ENCODE measurements around the gene CXCR5.
A peak's percentile ranks its signal among the peaks of the same experiment; 100 is the strongest.

DNA sequence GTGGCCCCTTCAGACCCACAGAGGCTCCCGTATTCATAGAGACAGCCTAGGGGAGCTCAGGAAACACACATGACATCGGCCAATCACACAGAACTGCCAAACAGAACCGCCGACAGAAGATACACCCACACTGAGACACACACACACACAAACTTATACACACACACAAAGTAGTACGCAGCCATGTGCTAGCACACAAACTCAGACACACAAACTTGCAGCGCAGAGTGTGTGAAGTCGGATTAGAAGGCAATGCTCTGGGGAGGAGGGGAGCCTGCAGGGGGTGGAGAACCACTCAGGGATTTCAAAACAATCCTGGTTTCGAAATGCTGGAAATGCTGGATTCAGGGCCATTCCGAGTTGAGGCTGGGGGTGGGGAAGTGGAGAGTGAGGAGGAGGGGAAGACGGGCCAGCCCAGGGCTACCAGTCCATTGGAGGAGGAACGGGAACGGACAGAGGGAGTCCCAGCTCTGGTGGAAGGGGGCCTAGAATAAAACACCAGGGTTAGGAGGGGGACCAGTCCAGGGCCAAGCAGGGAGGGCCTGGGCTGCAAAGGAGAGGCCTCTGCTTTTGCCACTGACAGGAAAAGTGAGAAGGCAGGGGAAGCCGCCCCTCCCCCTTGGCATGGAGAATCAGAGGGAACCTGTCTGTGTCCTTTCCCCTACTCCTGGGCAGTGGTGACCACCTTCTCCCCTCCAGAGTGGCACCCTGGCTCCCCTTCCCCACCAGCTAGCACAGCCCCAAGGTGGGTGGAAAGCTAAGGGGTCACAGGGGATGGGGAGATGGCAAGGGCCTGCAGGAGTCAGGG, 37.6 kb downstream of the CXCR5 start:
- TF ChIP-seq YY1 (IDR thresholded peaks at IDR 0.05; ENCODE audit: low read depth) (no peak), NFIC (IDR thresholded peaks at IDR 0.05) (no peak), CEBPB (IDR thresholded peaks at IDR 0.05) (peak; percentile 90), EP300 (IDR thresholded peaks at IDR 0.05; ENCODE audit: borderline replicate concordance) (peak; percentile 61; the same call in 1 of the 2 replicates), RAD21 (IDR thresholded peaks at IDR 0.05; ENCODE audit: low read depth) (no peak), CREB1 (IDR thresholded peaks at IDR 0.05; ENCODE audit: low read depth) (no peak), TAF1 (IDR thresholded peaks at IDR 0.05; ENCODE audit: low read depth) (no peak), FOXM1 (IDR thresholded peaks at IDR 0.05; ENCODE audit: borderline replicate concordance, low read depth) (no peak), TCF12 (IDR thresholded peaks at IDR 0.05; ENCODE audit: low read depth) (peak; percentile 62; the same call in 1 of the 2 replicates), ZBTB7A (IDR thresholded peaks at IDR 0.05; ENCODE audit: low read depth) (peak; percentile 79), EGR1 (IDR thresholded peaks at IDR 0.05) (no peak)
- TF ChIP-seq, protein P1, sequence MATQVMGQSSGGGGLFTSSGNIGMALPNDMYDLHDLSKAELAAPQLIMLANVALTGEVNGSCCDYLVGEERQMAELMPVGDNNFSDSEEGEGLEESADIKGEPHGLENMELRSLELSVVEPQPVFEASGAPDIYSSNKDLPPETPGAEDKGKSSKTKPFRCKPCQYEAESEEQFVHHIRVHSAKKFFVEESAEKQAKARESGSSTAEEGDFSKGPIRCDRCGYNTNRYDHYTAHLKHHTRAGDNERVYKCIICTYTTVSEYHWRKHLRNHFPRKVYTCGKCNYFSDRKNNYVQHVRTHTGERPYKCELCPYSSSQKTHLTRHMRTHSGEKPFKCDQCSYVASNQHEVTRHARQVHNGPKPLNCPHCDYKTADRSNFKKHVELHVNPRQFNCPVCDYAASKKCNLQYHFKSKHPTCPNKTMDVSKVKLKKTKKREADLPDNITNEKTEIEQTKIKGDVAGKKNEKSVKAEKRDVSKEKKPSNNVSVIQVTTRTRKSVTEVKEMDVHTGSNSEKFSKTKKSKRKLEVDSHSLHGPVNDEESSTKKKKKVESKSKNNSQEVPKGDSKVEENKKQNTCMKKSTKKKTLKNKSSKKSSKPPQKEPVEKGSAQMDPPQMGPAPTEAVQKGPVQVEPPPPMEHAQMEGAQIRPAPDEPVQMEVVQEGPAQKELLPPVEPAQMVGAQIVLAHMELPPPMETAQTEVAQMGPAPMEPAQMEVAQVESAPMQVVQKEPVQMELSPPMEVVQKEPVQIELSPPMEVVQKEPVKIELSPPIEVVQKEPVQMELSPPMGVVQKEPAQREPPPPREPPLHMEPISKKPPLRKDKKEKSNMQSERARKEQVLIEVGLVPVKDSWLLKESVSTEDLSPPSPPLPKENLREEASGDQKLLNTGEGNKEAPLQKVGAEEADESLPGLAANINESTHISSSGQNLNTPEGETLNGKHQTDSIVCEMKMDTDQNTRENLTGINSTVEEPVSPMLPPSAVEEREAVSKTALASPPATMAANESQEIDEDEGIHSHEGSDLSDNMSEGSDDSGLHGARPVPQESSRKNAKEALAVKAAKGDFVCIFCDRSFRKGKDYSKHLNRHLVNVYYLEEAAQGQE (IDR thresholded peaks at IDR 0.05; ENCODE audit: low read depth) = no peak
- TF ChIP-seq, protein P2, sequence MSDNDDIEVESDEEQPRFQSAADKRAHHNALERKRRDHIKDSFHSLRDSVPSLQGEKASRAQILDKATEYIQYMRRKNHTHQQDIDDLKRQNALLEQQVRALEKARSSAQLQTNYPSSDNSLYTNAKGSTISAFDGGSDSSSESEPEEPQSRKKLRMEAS (IDR thresholded peaks at IDR 0.05) = no peak; the same call in 1 of the 2 replicates

All from Ishikawa (cell line).